PC-9 (cell line): ENCODE results near the gene MTG2.

Source experiments
- CTCF ChIP-seq: fragments of 200-600 bp; sonication (generic); conservative IDR thresholded peaks from 2 replicates; pipeline ENCODE4 v1.6.1; 2017; ENCODE audit warnings: mixed run types, antibody characterized with exemption, mild to moderate bottlenecking, moderate library complexity
- EZH2 ChIP-seq: fragments of 200-600 bp; sonication (generic); IDR thresholded peaks from 2 replicates; pipeline ENCODE4 v1.8.0; 2017; ENCODE audit warnings: antibody characterized with exemption, low read depth

GRCh38 chr20:62159052-62159451, 23.8 kb upstream of the MTG2 start:
- TF ChIP-seq CTCF = no peak
- no peak for TF ChIP-seq EZH2
